ENCODE data around the gene PPP2R1B. TPM values are rescaled to one million over a fixed set of nuclear protein-coding genes. Genes with fewer than 3 reads are reported as not detected.

Gene PPP2R1B
- total and polyA plus RNA-seq, 2 of the 8 experiments (the other 6 are each of a cell fraction or from before 2014, with no cell fraction given), result 25.8 to 87.0 TPM

DNA sequence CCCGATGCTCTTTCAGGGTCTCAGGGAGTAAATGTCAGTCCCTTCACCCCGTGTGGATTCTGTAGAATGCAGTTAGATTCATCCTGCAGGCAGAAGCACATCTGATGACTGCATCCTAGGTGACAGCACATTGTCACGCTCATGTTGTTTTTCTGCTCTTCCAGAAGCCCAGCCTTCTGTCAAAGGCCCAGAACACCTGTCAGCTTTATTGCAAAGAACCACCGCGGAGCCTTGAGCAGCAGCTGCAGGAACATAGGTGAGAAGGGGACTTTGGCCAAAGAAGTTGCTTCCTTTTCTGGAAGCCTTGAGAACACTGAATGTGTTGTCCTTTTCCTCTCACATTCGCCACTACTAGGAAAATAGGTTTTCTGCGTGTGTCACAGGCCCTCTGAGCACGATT, 43.7 kb downstream of the PPP2R1B start (continued):
- TF ChIP-seq ZNF274 (IDR thresholded peaks at IDR 0.05; ENCODE audit: borderline replicate concordance, extremely low read depth, low read length) (no peak), POLR2AphosphoS5 (IDR thresholded peaks at IDR 0.05; ENCODE audit: low read depth, low read length) (no peak), TAF7 (optimal IDR thresholded peaks at IDR 0.05; ENCODE audit: borderline replicate concordance, low read depth, low read length) (no peak), SIRT6 (IDR thresholded peaks at IDR 0.05; ENCODE audit: low read length) (no peak), SP4 (IDR thresholded peaks at IDR 0.05; ENCODE audit: low read length) (no peak), PHF8 (conservative IDR thresholded peaks at IDR 0.05; ENCODE audit: low read depth, low read length) (no peak)
- TF ChIP-seq, protein P1, sequence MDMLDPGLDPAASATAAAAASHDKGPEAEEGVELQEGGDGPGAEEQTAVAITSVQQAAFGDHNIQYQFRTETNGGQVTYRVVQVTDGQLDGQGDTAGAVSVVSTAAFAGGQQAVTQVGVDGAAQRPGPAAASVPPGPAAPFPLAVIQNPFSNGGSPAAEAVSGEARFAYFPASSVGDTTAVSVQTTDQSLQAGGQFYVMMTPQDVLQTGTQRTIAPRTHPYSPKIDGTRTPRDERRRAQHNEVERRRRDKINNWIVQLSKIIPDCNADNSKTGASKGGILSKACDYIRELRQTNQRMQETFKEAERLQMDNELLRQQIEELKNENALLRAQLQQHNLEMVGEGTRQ (IDR thresholded peaks at IDR 0.05; ENCODE audit: low read length), result no peak

All from H1 (cell line).